Activated CD4-positive, alpha-beta T cell treated with anti-CD3 and anti-CD28 coated beads, Interleukin-2, amount 50 U/mL, for 24 hours (primary cell): ENCODE results near the gene PAQR6.

Experiments
- DNase-seq, 2 donors: peaks; one replicate each; pipeline ENCODE4 v3.0.0-alpha.2; 2020; ENCODE audit warnings: low read depth in 1 of 2, low spot score in 1 of 2

The PAQR6 gene

DNA sequence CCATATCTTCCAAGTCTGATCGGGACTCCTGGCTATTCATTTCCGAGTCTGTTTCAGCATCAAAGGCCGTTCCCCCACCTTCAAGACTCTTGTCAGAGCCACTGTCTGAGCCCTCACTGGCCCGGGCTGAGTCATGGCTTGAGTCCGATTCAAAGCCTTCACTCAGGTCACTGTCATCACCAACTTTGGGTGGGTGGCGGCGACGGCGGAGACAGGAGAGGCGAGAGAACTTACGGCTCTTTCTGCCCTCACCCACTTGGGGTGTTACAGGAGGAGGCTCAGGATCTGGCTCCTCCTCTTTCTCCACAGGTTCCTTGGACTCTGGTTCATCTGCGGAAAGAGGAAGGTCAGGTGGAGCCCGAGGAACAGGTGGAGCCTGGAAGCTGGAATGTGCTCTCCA is 18.2 kb upstream of the PAQR6 start:
- DNase-seq, result no peak

GRCh38 chr1:156263288-156263655 is 15.4 kb upstream of the PAQR6 start:
- DNase-seq, result no peak

GRCh38 chr1:156262461-156263287 is 14.8 kb upstream of the PAQR6 start:
- no peak for DNase-seq

GRCh38 chr1:156260896-156261295 is 13.0 kb upstream of the PAQR6 start:
- no peak for DNase-seq

GRCh38 chr1:156259805-156260204 is 11.9 kb upstream of the PAQR6 start:
- DNase-seq, result no peak

DNA sequence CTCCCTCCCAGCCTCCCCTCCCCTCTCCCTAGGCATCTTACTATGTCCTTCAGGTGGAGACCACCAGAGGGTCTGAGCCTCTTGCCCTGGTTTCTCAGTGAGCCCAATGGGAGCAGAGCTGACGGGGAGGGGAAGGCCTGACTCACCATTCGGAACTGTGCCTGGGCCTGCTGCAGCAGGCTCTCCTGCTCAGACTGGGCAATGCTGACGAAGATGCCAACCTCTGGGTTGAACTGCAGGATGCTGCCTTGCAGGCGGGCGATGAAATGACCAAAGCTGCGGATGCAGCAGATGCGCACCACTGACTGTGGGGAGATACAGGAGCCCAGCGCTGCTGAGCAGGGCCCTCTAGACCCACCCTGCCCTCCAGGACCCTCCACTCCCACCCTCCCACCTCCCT is 11.0 kb upstream of the PAQR6 start:
- DNase-seq, result no peak

DNA sequence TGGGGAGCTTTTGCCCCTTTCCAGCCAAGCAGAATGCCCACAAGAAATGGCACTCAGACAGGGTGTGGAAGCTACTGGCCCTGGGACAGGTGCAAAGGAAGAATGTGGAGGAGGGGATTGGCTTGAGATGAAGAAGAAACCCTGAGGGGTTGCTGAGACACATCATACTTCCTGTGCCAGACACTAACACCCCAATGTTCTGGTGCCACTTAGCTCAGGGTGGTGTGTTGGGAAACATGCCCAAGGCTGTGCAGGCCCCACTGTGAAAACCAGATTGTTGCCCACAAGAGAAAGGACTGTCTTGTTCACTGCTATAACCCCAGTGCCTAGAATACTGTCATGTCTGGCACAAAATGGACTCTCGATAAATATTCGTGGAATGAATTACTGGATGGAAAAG is 9.9 kb upstream of the PAQR6 start:
- no peak for DNase-seq

GRCh38 chr1:156253634-156254033 is 5.8 kb upstream of the PAQR6 start:
- no peak for DNase-seq

DNA sequence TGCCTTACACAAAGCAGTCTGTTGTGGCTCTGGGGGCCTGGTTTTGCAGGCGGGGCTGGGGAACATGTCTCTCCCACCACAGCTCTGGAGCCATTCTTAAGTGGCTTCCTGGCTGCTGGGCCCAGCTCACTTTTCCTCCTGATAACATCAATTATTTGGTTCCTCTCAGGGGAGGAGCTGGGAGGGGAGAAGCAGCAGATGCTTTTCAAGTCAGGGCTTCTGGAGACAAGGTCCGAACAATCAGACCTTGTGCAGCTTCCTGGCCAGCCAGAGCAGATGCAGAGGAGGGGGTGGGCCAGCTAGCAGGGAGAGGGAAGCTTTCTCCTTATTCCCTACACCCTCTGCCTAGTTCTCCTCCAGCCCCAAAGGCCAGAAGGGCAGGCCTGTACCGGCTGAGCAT is 3.7 kb upstream of the PAQR6 start:
- no peak for DNase-seq

DNA sequence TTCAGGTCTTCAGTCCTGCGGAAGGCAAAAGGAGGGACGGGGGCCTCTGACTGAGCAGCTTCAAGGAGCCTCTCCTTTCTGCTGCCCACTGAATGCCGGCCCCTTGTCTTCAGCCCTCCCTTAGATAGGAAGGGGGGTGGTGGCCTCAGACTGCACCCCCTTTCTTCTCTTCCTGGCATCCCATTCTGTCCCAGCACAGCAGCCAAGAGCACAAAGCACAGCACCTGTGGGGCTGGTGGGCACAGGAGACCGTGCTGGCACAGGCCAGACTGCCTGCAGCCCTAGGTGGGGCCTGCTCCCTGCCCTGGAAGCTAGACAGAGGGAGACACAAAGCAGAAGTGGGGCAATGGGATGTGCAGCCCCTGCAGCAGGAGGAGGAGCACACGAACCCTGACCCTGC is 1.7 kb upstream of the PAQR6 start:
- no peak for DNase-seq

GRCh38 chr1:156248323-156248683 is 447 bp upstream of the PAQR6 start:
- DNase-seq, result no peak

DNA sequence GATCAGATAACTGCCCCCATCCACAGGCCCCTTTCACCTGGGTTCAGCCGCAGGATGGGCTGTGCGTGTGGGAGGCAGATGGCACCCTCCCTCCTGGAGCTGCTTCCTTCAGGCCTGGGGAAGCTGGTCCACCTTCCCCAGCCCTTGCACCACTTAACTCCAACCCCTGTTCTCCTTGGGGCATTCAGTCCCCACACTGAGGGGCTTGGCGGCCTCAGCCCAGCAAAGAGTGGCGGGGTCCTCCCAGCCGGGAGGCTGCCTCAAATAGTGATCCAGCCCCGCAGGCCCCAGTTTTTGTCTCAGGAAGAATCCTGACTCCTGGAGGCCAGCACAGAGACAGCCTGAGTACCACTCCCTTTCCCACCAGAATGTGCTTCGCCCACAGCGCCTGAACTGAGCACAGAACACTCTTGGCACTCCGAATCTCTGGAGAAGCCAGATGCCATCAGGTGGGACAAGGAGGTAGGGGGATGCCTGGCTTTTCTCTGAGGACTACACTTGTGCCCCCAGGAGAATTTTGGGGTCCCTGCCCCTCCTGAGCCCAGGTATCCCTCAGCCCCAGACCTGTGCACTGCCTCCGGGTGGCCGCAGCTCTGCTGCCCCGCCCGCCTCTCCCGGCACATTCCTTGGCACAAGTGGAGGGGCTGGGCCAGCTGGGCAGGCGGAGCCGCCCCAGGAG is 936 bp downstream of the PAQR6 start:
- DNase-seq, result no peak

GRCh38 chr1:156246241-156246780 is 1.5 kb downstream of the PAQR6 start:
- DNase-seq, result no peak

DNA sequence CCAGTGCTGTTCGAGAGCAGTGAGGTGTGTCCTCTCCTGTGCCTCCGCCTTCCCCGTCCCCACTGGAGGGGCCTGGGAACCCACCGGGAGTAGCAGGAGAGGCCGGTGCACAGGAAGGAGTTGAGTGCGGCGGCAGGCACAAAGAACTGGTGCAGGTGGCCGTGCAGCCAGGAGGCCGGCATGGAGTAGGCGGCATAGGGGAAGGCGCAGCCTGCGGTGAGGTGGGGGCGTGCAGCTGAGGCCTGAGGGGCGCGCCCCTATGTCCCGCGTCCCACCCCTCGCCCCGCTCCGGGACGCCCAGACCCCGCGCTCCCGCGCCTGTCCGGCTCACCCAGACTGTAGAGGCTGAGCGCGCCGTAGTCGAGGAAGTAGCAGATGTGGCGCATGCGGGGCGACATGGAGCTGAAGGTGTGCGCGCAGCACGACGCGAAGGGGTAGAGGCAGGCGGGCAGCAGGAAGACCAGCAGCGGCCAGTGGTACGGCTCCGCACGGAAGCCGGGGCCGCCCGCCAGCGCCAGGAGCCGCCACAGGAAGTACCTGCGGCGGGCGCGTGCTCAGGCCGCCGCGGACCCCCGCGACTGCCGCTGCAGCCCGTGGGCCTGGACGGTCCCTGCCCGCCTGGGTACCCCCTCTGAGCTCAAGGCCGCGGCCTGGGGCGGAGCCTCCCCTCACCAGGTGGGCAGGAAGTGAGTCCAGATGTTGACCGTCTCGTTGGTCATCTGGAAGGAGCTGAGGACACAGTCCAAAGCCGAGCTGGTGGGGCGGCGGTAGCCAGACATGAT is 2.2 kb downstream of the PAQR6 start:
- DNase-seq, result peak in 1 of 2 donors; percentile 20

DNA sequence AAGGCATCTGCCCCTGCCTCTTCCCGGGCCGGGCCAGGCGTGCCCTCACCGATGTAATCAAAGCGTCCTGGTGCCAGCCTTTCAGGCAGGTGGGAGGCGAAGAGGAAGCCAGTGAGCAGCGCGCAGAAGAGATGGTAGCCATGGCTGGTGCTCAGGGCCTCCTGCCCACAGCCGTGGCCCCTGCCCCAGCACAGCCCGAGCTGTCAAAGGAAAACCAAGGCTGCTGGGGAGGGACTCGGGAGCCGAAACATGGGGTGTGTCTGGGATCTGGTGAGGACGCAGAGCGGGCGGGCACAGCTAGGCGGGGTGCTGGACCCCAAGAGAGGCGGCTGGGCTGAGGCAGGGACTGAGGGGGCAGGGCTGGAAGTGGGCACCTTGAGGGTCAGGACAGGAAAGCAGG is 3.1 kb downstream of the PAQR6 start:
- DNase-seq, result no peak

GRCh38 chr1:156244126-156244525 is 3.7 kb downstream of the PAQR6 start:
- no peak for DNase-seq

DNA sequence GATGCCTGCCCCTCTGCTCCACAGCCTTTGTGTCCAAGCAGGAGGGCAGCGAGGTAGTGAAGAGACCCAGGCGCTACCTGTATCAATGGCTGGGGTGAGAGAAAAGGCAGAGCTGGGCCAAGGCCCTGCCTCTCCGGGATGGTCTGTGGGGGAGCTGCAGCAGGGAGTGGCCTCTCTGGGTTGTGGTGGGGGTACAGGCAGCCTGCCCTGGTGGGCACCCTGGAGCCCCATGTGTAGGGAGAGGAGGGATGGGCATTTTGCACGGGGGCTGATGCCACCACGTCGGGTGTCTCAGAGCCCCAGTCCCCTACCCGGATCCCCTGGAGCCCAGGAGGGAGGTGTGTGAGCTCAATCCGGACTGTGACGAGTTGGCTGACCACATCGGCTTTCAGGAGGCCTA is 5.1 kb downstream of the PAQR6 start:
- no peak for DNase-seq

DNA sequence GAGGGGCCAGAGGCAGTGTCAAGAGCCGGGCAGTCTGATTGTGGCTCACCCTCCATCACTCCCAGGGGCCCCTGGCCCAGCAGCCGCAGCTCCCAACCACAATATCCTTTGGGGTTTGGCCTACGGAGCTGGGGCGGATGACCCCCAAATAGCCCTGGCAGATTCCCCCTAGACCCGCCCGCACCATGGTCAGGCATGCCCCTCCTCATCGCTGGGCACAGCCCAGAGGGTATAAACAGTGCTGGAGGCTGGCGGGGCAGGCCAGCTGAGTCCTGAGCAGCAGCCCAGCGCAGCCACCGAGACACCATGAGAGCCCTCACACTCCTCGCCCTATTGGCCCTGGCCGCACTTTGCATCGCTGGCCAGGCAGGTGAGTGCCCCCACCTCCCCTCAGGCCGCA is 5.9 kb downstream of the PAQR6 start, which contains the start of gene BGLAP:
Gene BGLAP (plus strand): TSS at position 259 of the 400 bp plus-strand sequence. CDS start 48 bp downstream, at position 307.
- DNase-seq, result no peak

GRCh38 chr1:156241311-156241811 is 6.5 kb downstream of the PAQR6 start:
- no peak for DNase-seq

- no peak for DNase-seq
Observed at GRCh38 chr1:156238248-156238647, 9.6 kb downstream of the PAQR6 start.

- no peak for DNase-seq
Observed at GRCh38 chr1:156236164-156236563, 11.7 kb downstream of the PAQR6 start.
